Stimulated activated CD4-positive, alpha-beta T cell treated with anti-CD3 and anti-CD28 coated beads, Interleukin-15, amount 100 ng/mL, for 48 hours (primary cell): ENCODE measurements around the gene MTR.
"Not testable (repeated sequence)": the region's sequence is repeated elsewhere in the genome, so short reads cannot be mapped to it uniquely, and the experiment has no call there.

ENCODE experiments used
- DNase-seq, 2 donors: peaks; one replicate each; pipeline ENCODE4 v3.0.0-alpha.2; 2020; ENCODE audit warnings: low read depth in 2 of 2

MTR gene

DNA sequence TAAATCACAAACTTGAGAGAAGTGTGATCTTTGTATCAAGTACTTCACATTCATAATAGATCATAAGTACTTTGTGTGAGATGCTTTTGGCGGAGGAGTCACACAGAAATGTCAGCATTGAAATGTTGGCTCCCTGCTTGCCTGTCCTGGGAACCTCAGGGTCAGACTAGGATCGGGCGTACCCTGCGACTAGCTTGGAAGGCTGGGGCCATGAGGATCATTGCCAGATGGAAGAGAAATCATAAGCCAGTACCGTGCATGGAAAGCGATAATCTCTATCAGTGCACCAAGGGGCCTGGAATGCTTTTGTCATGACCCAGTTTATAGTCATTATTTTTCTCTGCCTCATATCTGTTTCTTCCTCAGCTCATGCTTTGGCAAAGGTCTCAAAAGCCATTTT lies 35.5 kb downstream of the MTR start:
- DNase-seq: no peak

DNA sequence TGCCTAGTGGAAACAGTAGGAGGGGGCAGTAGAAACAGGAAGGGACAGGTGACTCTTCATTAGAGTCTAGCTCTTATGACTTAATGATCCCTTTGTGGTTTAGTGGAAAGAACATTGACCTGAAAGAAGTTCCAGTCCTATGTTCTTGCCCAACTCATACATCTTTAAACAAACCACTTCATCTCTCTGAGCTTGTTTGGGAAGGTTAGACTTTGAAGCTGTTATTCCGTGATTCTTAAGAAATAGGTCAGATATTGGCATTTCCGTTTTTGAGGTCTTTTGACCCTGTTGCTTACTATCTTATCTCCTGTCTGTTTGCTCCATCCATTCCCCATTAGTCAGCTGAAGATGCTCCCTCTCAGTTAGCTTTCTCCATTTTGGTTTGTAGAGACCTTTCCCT lies 38.5 kb downstream of the MTR start:
- DNase-seq: no peak

DNA sequence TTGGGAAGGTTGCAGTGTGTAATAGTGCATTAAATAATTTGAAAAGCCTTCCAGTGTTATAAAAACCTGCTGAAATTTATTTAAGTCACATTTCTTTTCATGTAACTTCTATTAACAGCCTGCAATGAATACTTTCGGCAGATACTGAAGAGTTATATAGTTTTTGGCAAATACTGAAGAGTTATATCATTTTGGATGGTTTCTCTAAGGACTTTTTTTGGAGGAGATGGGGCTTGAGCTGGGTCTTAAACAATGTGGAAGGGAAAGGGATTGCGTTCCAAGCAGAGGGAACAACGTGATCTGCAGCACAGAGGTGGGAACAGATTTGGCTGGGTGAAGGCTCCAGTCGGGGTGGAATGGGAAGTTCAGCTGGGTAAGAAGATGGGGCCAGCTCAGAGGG lies 39.8 kb downstream of the MTR start:
- no peak for DNase-seq

DNA sequence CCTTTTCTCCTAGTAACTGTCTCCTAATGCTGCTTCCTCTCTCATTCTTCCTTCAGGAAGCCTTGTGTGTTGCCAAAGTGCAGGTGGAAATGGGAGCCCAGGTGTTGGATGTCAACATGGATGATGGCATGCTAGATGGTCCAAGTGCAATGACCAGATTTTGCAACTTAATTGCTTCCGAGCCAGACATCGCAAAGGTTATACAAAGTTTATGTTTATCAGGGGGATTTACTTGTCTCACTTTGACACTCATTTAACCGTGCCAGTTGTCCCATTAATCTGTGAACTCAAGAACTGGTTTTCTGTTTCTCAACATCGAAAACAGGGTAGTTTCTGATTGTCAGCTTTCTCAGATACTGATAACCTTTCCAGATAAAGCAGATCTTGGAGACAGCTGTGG lies 40.4 kb downstream of the MTR start:
- DNase-seq: no peak

DNA sequence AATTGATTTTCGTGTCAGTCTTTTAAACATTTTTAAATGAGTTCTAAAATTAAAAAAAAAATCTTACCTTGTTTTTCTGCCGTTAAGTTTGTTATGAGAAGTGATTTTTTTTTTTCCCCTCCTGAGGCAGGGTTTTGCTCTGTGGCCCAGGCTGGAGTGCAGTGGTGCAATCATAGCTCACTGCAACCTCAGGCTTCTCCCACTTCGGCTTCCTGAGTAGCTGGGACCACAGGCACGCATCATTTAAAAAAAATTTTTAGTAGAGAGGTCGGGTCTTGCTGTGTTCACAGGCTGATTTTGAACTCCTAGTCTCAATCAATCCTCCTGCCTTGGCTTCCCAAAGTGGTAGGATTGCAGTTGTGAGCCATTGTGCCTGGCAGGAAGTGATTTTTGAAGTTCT lies 41.1 kb downstream of the MTR start:
- no peak for DNase-seq

- no peak for DNase-seq
Measured at GRCh38 chr1:236837115-236837514, 42.0 kb downstream of the MTR start.

DNA sequence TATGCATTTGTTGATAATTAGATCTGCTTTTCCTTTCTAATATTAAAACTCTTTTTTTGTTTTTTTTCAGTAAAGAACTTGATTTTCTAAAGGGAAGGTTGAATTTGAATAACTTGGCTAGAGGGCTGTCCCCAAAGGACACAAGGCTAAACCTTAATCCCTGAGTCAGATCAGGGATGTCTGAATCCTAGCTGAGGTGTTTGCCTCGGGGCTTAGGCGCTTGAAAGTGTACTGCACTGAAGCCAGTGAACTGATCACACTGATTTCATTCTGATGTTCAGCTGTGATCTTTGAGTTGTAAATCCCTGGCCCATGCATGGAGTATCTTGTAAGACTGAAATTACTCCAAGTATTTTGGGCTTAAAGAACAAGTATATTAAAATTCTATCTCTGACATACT lies 42.8 kb downstream of the MTR start:
- no peak for DNase-seq

DNA sequence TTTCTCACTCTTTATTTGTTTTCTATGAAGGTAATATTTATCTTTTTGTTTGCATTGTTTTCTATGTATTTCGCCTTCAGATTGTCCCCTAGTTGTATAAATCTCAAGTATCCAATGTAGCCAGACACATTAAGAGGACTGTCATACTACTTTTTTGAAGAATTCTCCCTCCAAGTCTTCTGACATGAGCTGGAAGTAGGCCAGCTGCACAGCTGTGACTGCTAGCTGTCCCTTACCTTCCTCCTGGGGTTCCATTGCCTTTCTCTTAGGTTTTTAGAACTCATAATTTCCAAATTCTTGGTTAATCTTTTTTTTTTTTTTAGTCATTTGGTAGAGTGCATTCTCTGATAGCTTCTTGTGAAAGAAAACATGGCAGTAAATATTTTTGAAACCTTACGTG lies 46.2 kb downstream of the MTR start:
- DNase-seq: no peak

- DNase-seq: no peak
Measured at GRCh38 chr1:236844499-236845271, 49.6 kb downstream of the MTR start.

- DNase-seq: no peak
Measured at GRCh38 chr1:236845830-236846229, 50.7 kb downstream of the MTR start.

GRCh38 chr1:236848274-236848923 lies 53.3 kb downstream of the MTR start:
- DNase-seq: no peak

DNA sequence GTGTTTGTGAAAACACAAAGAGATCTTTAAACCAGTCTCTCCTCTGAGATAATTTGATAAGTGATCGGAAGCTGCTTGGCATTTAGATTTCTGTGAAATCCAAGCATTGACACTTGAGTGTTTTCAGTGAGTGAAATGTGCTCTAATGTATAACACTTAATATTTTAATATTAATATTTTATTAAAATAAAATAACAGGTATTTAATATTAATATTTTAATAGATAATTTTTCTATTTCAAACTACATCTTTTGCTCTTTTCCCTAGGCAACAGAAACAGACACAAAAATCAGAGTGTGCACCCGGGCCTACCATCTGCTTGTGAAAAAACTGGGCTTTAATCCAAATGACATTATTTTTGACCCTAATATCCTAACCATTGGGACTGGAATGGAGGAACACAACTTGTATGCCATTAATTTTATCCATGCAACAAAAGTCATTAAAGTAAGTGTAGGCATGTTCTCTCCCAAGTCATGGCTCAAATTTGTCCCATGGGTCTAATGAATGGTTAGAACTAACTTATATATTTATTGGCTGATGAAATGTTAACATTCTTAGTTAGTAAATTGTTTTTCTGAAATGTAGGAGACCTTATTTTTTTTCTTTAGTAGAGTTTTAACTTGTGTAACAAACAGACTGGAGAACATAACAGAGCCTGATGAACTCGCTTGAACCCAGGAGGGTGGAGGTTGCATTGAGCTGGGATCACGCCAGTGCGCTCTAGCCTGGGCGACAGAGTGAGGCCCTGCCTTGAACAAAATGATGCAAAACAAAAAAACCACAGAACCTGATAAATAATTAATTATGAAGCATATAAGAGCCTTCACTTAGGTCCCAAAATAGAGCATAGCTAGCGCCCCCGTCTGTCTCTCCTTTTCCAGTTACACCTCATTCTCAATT lies 55.2 kb downstream of the MTR start:
- DNase-seq: no peak

DNA sequence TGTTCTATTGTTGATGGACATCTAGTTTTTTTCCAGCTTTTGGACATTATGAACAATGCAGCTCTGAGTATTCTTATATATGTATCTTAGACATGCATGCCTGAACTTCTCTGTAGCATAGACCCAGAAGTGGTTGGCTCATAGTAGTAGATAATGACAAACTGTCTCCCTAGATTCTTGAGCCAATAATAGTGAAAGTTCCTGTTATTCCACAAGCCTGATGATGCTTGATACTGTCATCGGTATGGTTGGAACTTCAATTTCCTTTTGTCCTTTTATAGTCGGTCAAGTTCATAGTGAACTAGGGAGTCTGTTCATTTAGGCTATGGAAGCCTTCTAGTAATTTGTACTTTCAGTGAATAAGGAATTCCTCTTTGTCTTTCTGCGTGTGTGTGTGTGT lies 56.8 kb downstream of the MTR start:
- no peak for DNase-seq

DNA sequence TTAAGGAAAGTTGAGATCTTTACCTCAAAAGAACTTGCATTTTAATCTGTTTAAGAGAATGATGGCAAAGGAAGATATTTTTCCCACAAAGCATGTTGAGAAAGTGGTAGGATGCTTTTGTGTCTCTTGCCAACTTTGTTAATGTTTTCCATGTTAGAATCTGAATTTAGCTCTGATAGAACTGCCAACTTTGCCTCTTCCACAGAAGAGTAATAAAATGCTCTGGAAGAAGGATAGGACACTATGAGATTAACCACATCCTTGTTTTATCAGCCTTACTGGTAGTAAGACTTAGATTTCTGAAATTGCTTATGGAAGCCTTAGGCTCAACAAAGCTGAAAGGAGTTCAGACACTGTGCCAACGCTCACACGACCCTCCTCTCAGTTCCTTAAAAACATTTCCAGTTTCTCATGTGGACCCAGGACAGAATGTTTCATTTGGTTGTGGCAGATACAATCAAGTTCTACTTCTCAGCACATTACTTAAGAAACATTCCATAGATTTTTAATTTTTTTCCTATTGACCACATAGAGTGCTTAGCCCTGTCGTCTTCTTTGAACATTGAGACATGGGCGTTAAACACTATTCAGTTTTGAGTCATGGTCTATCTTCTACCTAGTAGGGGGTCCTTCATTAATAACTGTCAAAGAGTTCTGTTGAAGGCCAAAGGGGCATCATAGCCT lies 59.0 kb downstream of the MTR start:
- DNase-seq: no peak

DNA sequence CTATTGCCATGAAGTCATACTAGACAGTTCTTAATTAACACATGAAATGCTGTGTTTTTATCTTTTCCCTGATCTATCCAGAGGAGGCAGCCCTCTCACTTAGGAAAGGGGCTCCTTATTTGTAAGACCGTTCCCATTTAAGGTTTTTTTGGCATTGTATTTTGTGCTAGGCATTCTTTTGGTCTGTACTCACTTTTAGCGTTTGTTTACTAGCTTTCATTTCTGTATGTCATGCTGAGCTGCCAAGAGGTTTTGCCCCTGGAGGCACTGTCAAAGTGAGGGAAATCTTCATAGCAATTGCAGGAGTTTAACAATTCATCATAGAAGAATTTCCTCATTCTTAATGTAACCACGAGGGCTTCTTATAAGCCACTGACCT lies 59.5 kb downstream of the MTR start:
- no peak for DNase-seq

GRCh38 chr1:236856649-236857048 lies 61.6 kb downstream of the MTR start:
- DNase-seq: not testable (repeated sequence)

DNA sequence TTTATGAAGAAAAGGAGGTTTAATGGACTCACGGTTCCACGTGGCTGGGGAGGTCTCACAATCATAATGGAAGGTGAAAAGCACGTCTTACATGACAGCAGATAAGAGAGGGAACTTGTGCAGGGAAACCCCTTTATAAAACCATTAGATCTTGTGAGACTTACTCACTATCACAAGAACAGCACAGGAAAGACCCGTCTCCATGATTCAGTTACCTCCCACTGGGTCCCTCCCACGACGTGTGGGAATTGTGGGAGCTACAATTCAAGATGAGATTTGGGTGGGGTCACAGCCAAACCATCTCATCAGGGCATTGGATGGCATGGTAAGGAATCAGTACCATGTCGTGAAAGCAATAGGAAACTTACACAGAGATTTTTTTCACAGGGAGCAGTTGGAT lies 63.1 kb downstream of the MTR start:
- DNase-seq: no peak

DNA sequence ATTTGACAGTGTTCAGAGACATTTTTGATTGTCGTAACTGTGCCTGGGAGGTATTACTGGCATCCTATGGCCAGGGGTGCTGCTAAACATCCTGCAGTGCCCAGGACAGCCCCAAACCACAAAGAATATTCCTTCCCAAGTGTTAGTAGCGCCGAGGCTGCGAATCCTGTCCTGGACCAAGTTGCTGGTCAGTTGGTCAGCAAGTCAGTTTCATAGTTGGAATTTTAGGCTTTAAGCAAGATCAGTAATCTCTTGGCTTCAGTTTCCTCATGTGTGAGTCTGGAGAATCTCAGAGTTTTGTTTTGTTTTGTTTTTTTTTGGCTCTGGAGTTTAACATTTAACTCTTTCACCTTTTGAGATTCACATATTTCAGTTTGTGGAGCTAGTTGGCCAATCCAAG lies 65.0 kb downstream of the MTR start:
- DNase-seq: no peak

GRCh38 chr1:236860674-236861073 lies 65.6 kb downstream of the MTR start:
- DNase-seq: no peak

- no peak for DNase-seq
Measured at GRCh38 chr1:236861560-236862218, 66.6 kb downstream of the MTR start.

DNA sequence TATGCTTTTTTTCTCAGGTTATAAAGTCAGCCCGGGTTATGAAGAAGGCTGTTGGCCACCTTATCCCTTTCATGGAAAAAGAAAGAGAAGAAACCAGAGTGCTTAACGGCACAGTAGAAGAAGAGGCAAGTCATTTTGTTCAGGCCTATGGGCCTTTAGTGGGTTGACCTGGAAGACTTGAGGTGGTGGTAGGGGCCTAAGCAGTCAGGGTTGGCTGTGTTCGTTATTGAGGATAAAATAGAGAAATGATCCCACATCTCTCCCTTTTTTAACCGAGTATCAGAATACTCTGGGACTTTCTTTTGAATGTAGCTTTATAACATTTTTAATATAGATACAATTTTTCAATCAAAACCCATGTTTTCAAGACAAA lies 67.1 kb downstream of the MTR start:
- no peak for DNase-seq
